Thoracic aorta (tissue), 2 donors: ENCODE results near the gene AP5Z1. TPM values are rescaled to one million over a fixed set of nuclear protein-coding genes. Genes with fewer than 3 reads are reported as not detected.

Experiments
- ATAC-seq: fragments of 150-250 bp; one replicate; pipeline ENCODE4 v1.8.0; 2017; ENCODE audit warnings: low read depth; ENCODE audit not compliant: insufficient number of reproducible peaks, low FRiP score
- DNase-seq: peaks from one replicate; pipeline ENCODE4 v3.0.0-alpha.2; 2020; ENCODE audit warnings: low spot score
- H3K27ac ChIP-seq, 2 donors: fragments of 200-600 bp; sonication (generic); 1 replicate in 1 of 2; 2 replicates in 1 of 2; pipeline ENCODE4 v1.5.1; 2016; ENCODE audit warnings: mild to moderate bottlenecking in 2 of 2, moderate library complexity in 2 of 2
- H3K27me3 ChIP-seq: fragments of 200-600 bp; sonication (generic); replicated peaks from 2 replicates; pipeline ENCODE4 v1.6.0; 2016; ENCODE audit warnings: mild to moderate bottlenecking; ENCODE audit not compliant: insufficient read depth
- H3K36me3 ChIP-seq: fragments of 200-600 bp; sonication (generic); one replicate; pipeline ENCODE4 v1.5.1; 2016
- H3K4me1 ChIP-seq, 2 donors: fragments of 200-600 bp; sonication (generic); 1 replicate in 1 of 2; 2 replicates in 1 of 2; pipeline versions ENCODE4 v1.5.1 to v1.6.0; 2016; ENCODE audit warnings: low read depth in 2 of 2, mild to moderate bottlenecking in 1 of 2; ENCODE audit not compliant: control insufficient read depth in 1 of 2
- H3K4me3 ChIP-seq: fragments of 200-600 bp; sonication (generic); 2 replicates; pipeline ENCODE4 v1.5.1; 2016; ENCODE audit warnings: mild to moderate bottlenecking
- H3K9me3 ChIP-seq: fragments of 200-600 bp; sonication (generic); 2 replicates; pipeline ENCODE4 v1.5.1; 2016
- total RNA-seq, 2 donors: library from RNA; depleted of rRNA; stranded (reverse); fragments of >200 nt; gene quantifications; one replicate each; pipeline versions ENCODE4 v1.1.0 to v1.2.3, GENCODE V29; 2016
- TF ChIP-seq, protein P1 (sequence below): fragments of 200-600 bp; sonication (generic); IDR thresholded peaks from one replicate; pipeline ENCODE4 v1.5.1; 2019; ENCODE audit warnings: antibody characterized with exemption

Gene AP5Z1
- total RNA-seq, 2 donors from 2014 or later, result 40.3 to 42.0 TPM

- Histone ChIP-seq H3K27ac (no peak overlapping the region), H3K4me3 (no peak overlapping the region), H3K9me3 (no peaks in the 10 kb centered on the region), H3K36me3 (peaks cover 67% of the 10 kb centered on the region), H3K27me3 (no peaks in the 10 kb centered on the region), H3K4me1 (peaks cover 1% of the 10 kb centered on the region in 2 donors)
- DNase-seq, result no peak
- TF ChIP-seq, protein P1, sequence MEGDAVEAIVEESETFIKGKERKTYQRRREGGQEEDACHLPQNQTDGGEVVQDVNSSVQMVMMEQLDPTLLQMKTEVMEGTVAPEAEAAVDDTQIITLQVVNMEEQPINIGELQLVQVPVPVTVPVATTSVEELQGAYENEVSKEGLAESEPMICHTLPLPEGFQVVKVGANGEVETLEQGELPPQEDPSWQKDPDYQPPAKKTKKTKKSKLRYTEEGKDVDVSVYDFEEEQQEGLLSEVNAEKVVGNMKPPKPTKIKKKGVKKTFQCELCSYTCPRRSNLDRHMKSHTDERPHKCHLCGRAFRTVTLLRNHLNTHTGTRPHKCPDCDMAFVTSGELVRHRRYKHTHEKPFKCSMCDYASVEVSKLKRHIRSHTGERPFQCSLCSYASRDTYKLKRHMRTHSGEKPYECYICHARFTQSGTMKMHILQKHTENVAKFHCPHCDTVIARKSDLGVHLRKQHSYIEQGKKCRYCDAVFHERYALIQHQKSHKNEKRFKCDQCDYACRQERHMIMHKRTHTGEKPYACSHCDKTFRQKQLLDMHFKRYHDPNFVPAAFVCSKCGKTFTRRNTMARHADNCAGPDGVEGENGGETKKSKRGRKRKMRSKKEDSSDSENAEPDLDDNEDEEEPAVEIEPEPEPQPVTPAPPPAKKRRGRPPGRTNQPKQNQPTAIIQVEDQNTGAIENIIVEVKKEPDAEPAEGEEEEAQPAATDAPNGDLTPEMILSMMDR, result no peak
- ATAC-seq, result no peak
Measured at GRCh38 chr7:4783292-4783652, 7.8 kb downstream of the AP5Z1 start.

DNA sequence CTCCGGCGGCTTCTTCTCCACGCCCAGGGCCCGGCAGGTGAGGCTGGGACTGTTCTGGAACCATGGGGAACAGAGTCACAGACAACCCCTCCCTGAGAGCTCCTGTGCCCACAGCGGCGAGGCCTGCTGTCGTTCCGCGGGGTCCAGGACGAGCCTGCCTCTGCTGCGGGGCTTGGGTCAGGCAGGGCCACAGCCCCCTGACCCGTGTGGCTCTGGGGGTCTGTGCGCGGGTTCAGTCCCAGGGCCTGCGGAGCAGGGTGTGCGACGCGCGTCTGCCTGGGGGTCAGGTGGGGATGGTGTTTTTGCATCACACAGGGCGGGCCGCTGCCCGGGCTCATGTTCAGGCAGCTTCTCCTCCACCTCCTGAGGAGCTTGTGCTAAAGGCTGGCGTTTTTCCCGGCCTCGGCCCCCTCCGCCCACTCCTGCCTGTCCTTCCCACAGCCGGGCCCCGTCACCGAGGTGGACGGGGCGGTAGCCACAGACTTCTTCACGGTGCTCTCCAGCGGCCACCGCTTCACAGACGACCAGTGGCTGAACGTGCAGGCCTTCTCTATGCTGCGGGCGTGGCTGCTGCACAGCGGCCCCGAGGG, 8.4 kb downstream of the AP5Z1 start:
- no peak overlapping the region for H3K27ac ChIP-seq

DNA sequence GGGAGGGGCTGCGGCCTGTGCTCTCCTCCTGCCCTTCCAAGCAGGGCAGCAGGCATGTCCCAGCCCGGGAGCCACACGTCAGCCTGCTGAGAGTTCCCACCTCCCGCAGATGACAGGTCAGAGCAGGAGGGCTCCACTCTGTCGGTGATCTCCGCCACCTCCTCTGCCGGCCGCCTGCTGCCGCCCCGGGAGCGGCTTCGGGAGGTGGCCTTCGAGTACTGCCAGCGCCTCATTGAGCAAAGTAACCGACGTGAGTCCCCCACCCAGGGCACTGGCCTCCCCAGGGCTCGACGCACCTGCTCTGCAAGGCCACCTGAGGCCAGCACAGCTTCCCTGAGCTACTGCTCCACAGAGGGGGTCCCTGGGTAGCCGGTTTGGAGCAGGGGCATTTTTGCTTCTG, 9.4 kb downstream of the AP5Z1 start:
- Histone ChIP-seq H3K27ac (no peak overlapping the region), H3K27me3 (no peaks in the 10 kb centered on the region), H3K36me3 (peaks cover 77% of the 10 kb centered on the region), H3K4me1 (no peaks in the 10 kb centered on the region), H3K9me3 (no peaks in the 10 kb centered on the region), H3K4me3 (no peak overlapping the region)
- TF ChIP-seq, protein P1, result no peak
- DNase-seq (no peak), ATAC-seq (no peak)

More for the DNA sequence above, 8.4 kb downstream of the AP5Z1 start:
- TF ChIP-seq, protein P1, result no peak
- Histone ChIP-seq H3K27me3 (no peaks in the 10 kb centered on the region), H3K4me3 (no peak overlapping the region), H3K36me3 (peaks cover 72% of the 10 kb centered on the region), H3K9me3 (no peaks in the 10 kb centered on the region), H3K4me1 (no peaks in the 10 kb centered on the region)
- ATAC-seq, result no peak
- no peak for DNase-seq

DNA sequence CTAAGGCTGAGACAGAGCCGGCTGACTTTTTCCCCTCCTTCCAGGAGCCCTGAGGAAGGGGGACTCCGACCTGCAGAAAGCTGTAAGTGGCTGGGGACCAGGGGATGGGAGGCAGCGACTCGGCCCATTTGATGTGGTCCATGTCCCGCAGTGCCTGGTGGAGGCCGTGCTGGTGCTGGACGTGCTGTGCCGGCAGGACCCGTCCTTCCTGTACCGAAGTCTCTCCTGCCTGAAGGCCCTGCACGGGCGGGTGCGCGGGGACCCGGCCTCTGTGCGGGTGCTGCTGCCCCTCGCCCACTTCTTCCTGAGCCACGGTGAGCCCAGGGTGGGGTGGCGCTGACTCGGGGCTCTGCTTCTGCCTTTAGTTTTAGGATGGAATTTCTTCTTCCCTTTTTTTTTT, 9.9 kb downstream of the AP5Z1 start:
- TF ChIP-seq, protein P1, result no peak
- no peaks in the 10 kb centered on the region for H3K9me3 ChIP-seq
- H3K27ac ChIP-seq, result no peak overlapping the region
- no peaks in the 10 kb centered on the region for H3K27me3 ChIP-seq
- ATAC-seq, result no peak
- H3K4me3 ChIP-seq, result no peak overlapping the region
- no peak for DNase-seq
- H3K4me1 ChIP-seq, result no peaks in the 10 kb centered on the region
- peaks cover 81% of the 10 kb centered on the region for H3K36me3 ChIP-seq

DNA sequence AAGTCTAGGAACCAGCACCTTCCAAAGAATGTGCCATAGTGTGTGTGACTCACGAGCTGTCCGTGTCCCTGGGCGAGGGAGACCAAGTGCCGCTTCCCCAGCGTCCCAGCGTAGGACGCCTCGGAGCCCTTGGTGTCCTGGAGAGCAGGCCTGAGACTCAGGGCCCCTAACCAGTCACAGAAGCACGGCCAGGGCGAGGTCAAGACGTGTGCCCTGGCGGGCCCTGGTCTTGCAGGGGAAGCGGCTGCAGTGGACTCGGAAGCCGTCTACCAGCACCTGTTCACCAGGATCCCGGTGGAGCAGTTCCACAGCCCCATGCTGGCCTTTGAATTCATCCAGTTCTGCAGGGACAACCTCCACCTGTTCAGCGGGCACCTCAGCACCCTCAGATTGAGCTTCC, 10.6 kb downstream of the AP5Z1 start:
- Histone ChIP-seq H3K4me1 (no peaks in the 10 kb centered on the region), H3K27ac (no peak overlapping the region), H3K27me3 (no peaks in the 10 kb centered on the region), H3K9me3 (no peaks in the 10 kb centered on the region), H3K36me3 (peaks cover 88% of the 10 kb centered on the region), H3K4me3 (no peak overlapping the region)
- no peak for ATAC-seq
- TF ChIP-seq, protein P1, result no peak
- DNase-seq, result no peak
